Upper lobe of right lung (tissue), 1 donor: ENCODE data around the gene PIM1. TPM values are rescaled to one million over a fixed set of nuclear protein-coding genes. Genes with fewer than 3 reads are reported as not detected.
A peak's percentile ranks its signal among the peaks of the same experiment; 100 is the strongest.

Source experiments
- ATAC-seq: fragments of 200-7000 bp; cut with Tn5 transposase; one replicate; pipeline ENCODE4 v1.9.1; 2020; ENCODE audit warnings: mild to moderate bottlenecking, moderate library complexity
- DNase-seq: peaks from one replicate; pipeline ENCODE4 v3.0.0-alpha.2; 2020
- H3K27ac ChIP-seq: fragments of 200-600 bp; one replicate; pipeline ENCODE4 v1.8.0; 2022
- H3K27me3 ChIP-seq: fragments of 200-600 bp; one replicate; pipeline ENCODE4 v1.8.0; 2022; ENCODE audit warnings: mild to moderate bottlenecking
- H3K36me3 ChIP-seq: fragments of 200-600 bp; one replicate; pipeline ENCODE4 v1.8.0; 2022
- H3K4me1 ChIP-seq: fragments of 200-600 bp; one replicate; pipeline ENCODE4 v1.8.0; 2022
- H3K4me3 ChIP-seq: fragments of 200-600 bp; one replicate; pipeline ENCODE4 v1.8.0; 2022; ENCODE audit warnings: mild to moderate bottlenecking
- H3K9me3 ChIP-seq: fragments of 200-600 bp; one replicate; pipeline ENCODE4 v1.8.0; 2022
- intact Hi-C: fragments of 100-400 bp; cut with DNase I; formaldehyde crosslinking; loops from one replicate; pipeline ENCODE4 v1.11.0; 2022
- long read RNA-seq: library from polyadenylated mRNA; unstranded; transcript quantifications from one replicate; pipeline ENCODE4 v2.0.0, GENCODE V29; 2021
- total RNA-seq: library from RNA; stranded (reverse); fragmentation: NEBNext Ultra II Directional; extraction: Animal tissue kit (Norgen Biotek cat#: 25700); gene quantifications from one replicate; pipeline ENCODE4 v1.2.1, GENCODE V29; 2021
- TF ChIP-seq, protein P1 (sequence below): fragments of 200-600 bp; IDR thresholded peaks from one replicate; pipeline ENCODE4 v1.8.0; 2022; ENCODE audit warnings: antibody characterized with exemption
- donor health status: DM: no; HTN: yes; CAD: no; lungs with severe emphysema.

Gene PIM1
- total RNA-seq = 55.3 TPM
- long read RNA-seq, transcript PIM1-201 (6 exons, 2,650 nt) = major isoform, 92 of 130 reads
- long read RNA-seq, partial matches to known transcripts = 19 of 130 reads
- long read RNA-seq, other reads (novel, unspliced or antisense) = 17 of 130 reads

DNA sequence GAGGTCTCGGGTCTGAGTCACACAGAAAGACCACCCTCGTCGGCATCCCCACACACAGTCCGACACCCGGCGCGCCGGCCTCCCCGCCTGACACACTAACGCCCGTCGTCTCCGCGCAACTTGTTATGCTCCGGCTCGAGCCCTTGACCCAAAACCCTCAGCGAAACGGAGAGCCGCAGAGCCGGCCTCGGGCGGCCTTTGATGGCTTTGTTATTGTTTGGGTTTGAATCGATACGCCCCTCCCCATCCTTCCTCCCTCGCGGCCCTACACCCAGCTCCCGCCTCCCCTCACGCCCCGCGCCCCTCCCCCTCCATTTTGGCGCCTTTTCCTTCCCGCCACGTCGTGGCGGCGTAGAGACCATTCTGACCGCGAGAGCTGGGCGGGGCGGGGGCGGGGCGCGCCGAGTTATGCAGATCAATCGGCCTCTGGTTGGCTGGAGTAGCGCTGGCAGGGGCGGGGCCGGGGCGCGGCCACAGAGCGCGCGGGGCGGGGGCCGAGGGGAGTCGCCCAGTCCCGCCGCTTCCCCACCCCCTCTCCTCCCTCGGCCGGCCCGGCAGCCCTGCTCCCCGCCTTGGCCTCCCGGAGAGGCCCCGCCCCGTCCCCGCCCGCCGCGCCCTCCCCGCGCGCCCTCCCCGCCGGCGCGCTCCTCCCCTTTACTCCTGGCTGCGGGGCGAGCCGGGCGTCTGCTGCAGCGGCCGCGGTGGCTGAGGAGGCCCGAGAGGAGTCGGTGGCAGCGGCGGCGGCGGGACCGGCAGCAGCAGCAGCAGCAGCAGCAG lies at the start of gene PIM1:
TSS of gene PIM1 (plus strand) at position 657 of the 777 bp plus-strand sequence. CDS start 424 bp downstream, outside the sequence.
- peaks cover 22% of the 10 kb centered on the region for H3K4me1 ChIP-seq
- peak; percentile 94 for ATAC-seq
- DNase-seq = peak; percentile 100
- H3K9me3 ChIP-seq = no peaks in the 10 kb centered on the region
- intact Hi-C loops = loop anchor here (5.0 kb wide), 1 partner anchor 122 kb away; no protein-coding TSS in a partner anchor
- H3K27ac ChIP-seq = peak within 1 kb of the TSS; percentile 93
- H3K36me3 ChIP-seq = peaks cover 22% of the 10 kb centered on the region
- TF ChIP-seq, protein P1, sequence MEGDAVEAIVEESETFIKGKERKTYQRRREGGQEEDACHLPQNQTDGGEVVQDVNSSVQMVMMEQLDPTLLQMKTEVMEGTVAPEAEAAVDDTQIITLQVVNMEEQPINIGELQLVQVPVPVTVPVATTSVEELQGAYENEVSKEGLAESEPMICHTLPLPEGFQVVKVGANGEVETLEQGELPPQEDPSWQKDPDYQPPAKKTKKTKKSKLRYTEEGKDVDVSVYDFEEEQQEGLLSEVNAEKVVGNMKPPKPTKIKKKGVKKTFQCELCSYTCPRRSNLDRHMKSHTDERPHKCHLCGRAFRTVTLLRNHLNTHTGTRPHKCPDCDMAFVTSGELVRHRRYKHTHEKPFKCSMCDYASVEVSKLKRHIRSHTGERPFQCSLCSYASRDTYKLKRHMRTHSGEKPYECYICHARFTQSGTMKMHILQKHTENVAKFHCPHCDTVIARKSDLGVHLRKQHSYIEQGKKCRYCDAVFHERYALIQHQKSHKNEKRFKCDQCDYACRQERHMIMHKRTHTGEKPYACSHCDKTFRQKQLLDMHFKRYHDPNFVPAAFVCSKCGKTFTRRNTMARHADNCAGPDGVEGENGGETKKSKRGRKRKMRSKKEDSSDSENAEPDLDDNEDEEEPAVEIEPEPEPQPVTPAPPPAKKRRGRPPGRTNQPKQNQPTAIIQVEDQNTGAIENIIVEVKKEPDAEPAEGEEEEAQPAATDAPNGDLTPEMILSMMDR = no peak
- no peaks in the 10 kb centered on the region for H3K27me3 ChIP-seq
- H3K4me3 ChIP-seq = peak within 1 kb of the TSS; percentile 69

DNA sequence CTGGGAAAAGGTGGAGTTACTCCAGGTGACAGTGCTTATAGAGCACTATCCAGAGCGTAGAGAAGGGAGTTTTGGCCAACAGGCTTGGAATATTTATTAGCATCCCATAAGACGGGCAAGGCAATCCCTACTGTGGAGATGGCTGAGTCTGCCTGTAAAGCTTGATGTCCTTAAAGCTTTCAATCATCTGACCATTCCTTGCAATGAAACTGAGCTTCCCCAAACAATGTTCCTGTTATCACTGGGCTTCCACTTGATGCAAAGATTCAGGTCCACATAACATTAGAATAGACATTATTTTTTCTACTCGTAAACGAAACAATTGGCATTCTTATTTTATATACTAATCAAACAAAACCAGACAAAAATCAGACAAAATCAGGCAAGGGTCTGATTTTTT lies 48.4 kb upstream of the PIM1 start:
- intact Hi-C loops = no loop called here
- DNase-seq (no peak), ATAC-seq (no peak)
- TF ChIP-seq, protein P1 = no peak
- Histone ChIP-seq H3K9me3 (no peaks in the 10 kb centered on the region), H3K4me3 (no peak overlapping the region), H3K4me1 (peaks cover 8% of the 10 kb centered on the region), H3K27ac (no peak overlapping the region), H3K36me3 (no peaks in the 10 kb centered on the region), H3K27me3 (no peaks in the 10 kb centered on the region)

DNA sequence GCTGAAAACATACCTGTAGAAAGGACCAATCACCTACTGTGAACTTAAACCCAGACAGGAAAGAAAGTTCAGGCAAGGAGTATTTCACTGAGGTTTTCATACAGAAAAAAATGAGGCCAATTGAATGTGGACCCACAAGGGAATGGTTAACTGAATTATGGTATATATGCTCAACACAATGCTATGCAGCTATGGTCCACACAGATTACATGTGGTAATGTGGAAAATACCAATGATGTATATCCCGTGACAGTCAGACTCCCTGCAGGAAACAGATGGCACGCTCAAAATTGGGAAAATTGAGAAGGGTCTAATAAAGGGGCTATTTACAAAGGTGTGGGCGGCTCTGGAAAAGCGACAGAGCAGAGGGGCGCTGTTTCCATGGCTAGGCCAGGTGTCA lies 47.1 kb upstream of the PIM1 start:
- Histone ChIP-seq H3K36me3 (no peaks in the 10 kb centered on the region), H3K4me3 (no peak overlapping the region), H3K4me1 (peaks cover 8% of the 10 kb centered on the region), H3K27me3 (no peaks in the 10 kb centered on the region), H3K9me3 (no peaks in the 10 kb centered on the region), H3K27ac (no peak overlapping the region)
- TF ChIP-seq, protein P1 = no peak
- ATAC-seq (no peak), DNase-seq (no peak)
- intact Hi-C loops = no loop called here

DNA sequence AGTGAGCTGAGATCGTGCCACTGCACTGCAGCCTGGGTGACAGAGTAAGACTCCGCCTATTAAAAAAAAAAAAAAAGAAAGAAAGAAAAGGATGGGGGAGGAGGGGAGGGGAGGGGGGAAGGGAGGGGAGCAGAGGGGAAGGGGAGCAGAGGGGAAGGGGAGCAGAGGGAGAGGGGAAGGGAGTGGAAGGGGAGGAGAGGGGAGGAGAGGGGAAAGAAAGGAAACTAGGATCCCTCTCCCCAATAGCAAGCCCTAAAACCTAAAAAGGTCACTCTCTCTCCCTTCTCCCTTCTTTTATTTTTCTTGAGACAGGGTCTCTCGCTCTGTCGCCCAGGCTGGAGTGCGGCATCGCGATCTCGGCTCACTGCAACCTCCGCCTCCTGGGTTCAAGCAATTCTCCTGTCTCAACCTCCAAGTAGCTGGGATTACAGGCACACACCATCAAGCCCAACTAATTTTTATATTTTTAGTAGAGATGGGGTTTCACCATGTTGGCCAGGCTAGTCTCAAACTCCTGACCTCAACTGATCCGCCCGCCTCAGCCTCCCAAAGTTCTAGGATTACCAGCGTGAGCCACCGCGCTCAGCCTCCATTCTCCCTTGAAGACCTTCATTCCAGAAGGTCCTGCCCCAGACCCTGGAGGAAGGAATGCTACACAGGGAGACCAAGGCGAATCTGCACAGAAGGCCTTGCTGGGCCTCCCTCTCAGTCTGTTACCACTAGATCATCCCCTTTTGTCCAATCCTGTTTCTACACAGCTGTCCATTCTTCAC lies 45.8 kb upstream of the PIM1 start:
- Histone ChIP-seq H3K4me3 (no peak overlapping the region), H3K4me1 (peaks cover 13% of the 10 kb centered on the region), H3K36me3 (no peaks in the 10 kb centered on the region), H3K9me3 (no peaks in the 10 kb centered on the region), H3K27me3 (no peaks in the 10 kb centered on the region), H3K27ac (no peak overlapping the region)
- DNase-seq (no peak), ATAC-seq (no peak)
- intact Hi-C loops = no loop called here
- TF ChIP-seq, protein P1 = no peak

DNA sequence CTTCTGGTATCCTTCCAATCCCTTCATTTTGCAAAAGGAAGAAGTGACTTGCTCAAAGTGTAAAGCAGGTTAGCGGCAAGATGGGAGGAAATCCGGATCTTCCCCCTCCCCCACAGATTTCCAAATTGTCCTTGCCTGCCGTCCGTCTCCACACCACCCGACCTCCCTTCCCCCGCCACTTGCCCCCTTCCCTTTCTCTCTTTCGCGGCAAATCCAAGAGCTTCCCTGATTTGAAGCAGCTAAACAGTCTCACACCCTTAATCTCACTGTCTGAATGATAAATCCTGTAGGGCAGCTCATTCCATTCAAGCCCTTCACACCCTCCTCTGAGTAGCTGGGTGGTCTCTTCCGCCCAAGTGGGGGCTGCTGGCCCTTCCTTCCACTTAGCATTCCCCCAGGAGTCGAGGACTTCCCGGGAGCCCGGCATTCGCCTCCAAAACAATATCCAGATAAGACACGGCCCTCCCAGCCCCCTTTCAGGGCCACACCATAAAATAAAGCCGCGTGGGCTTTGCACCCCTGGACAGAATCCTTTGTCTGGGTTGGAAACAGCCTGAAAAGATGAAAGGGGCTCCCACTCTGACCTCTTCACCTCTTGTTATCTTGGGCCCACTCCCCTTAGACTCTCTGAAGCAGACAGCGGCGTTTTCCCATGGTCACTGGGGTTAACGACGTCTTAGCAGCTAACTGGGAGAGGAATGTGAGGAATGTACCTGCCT lies 44.0 kb upstream of the PIM1 start:
- no peak overlapping the region for H3K27ac ChIP-seq
- no peak for DNase-seq
- peaks cover 23% of the 10 kb centered on the region for H3K4me1 ChIP-seq
- no peaks in the 10 kb centered on the region for H3K9me3 ChIP-seq
- H3K27me3 ChIP-seq = no peaks in the 10 kb centered on the region
- intact Hi-C loops = no loop called here
- TF ChIP-seq, protein P1 = no peak
- peak; percentile 6 for ATAC-seq
- H3K4me3 ChIP-seq = no peak overlapping the region
- no peaks in the 10 kb centered on the region for H3K36me3 ChIP-seq
